Heart right ventricle (tissue), 16 donors: ENCODE data around the gene PID1. TPM values are rescaled to one million over a fixed set of nuclear protein-coding genes. Genes with fewer than 3 reads are reported as not detected.
A peak's percentile ranks its signal among the peaks of the same experiment; 100 is the strongest.

Source experiments
- ATAC-seq, 8 donors: fragments of 200-7000 bp; cut with Tn5 transposase; one replicate each; pipeline ENCODE4 v1.9.1; 2020; ENCODE audit warnings: mild to moderate bottlenecking in 8 of 8, moderate library complexity in 8 of 8, moderate number of reproducible peaks in 1 of 8
- DNase-seq, 2 donors: peaks; one replicate each; pipeline ENCODE4 v3.0.0-alpha.2; 2020
- H3K27ac ChIP-seq, 10 donors: fragments of 200-600 bp; sonication (generic) in 2 of 10; one replicate each; pipeline versions ENCODE4 v1.5.0 to v1.8.0; 2020 to 2022; ENCODE audit warnings: mild to moderate bottlenecking in 3 of 10
- H3K27me3 ChIP-seq, 7 donors: fragments of 200-600 bp; one replicate each; pipeline ENCODE4 v1.8.0; 2021 to 2022; ENCODE audit warnings: mild to moderate bottlenecking in 2 of 7
- H3K36me3 ChIP-seq, 9 donors: fragments of 200-600 bp; sonication (generic) in 1 of 9; one replicate each; pipeline versions ENCODE4 v1.5.0 to v1.8.0; 2020 to 2022; ENCODE audit warnings: mild to moderate bottlenecking in 2 of 9
- H3K4me1 ChIP-seq, 9 donors: fragments of 200-600 bp; sonication (generic) in 1 of 9; one replicate each; pipeline versions ENCODE4 v1.5.0 to v1.8.0; 2020 to 2022; ENCODE audit warnings: mild to moderate bottlenecking in 4 of 9
- H3K4me3 ChIP-seq, 10 donors: fragments of 200-600 bp; sonication (generic) in 2 of 10; one replicate each; pipeline versions ENCODE4 v1.5.0 to v1.8.0; 2020 to 2022; ENCODE audit warnings: mild to moderate bottlenecking in 7 of 10, moderate library complexity in 2 of 10
- H3K9me3 ChIP-seq, 11 donors: fragments of 200-600 bp in 10 of 11; sonication (generic) in 2 of 11; one replicate each; pipeline versions ENCODE4 v1.5.0 to v1.8.0; 2013 to 2022; ENCODE audit warnings: mild to moderate bottlenecking in 2 of 11, control low read depth in 1 of 11, moderate library complexity in 1 of 11
- WGBS, 2 donors: extraction: QIAGEN DNeasy Blood & Tissue Kit; methylation state at CpG; one replicate each; pipeline ENCODE4 v1.1.7; 2013; ENCODE audit warnings: inconsistent platforms in 1 of 2; 5-methylcytosine and 5-hydroxymethylcytosine counted together
- intact Hi-C, 10 donors: fragments of 100-400 bp; cut with DNase I; formaldehyde crosslinking; loops; one replicate each; pipeline versions ENCODE4 v1.11.1 to v1.14.2; 2022
- polyA plus RNA-seq, 2 donors: library from polyadenylated mRNA; stranded (reverse); fragments of 200-250 nt; gene quantifications; one replicate each; pipeline ENCODE4 v1.2.3, GENCODE V29; 2013
- total RNA-seq, 10 donors: library from RNA; stranded (reverse); fragmentation: NEBNext Ultra II Directional in 3 of 10; extraction: Animal tissue kit (Norgen Biotek cat#: 25700) in 3 of 10; gene quantifications; one replicate each; pipeline versions ENCODE4 v1.2.1 to v1.2.4, GENCODE V29; 2021 to 2023
- TF ChIP-seq, protein P1 (sequence below), 9 donors: fragments of 200-600 bp; sonication (generic) in 2 of 9; IDR thresholded peaks; one replicate each; pipeline versions ENCODE4 v1.5.0 to v1.8.0; 2021 to 2022; ENCODE audit warnings: antibody characterized with exemption in 9 of 9, mild to moderate bottlenecking in 5 of 9, moderate library complexity in 1 of 9
- donor health status: Arrhythmogenic right ventricular cardiomyopathy.
- donor health status: ischemic (EF 13 %, LVEDD 7.1; RV severe dilation, severe dysfunction).
- donor health status: healthy with polysubstance abuse.
- donor health status: DM: no; HTN: yes; CAD: no.
- donor health status: DM: no; HTN: no; CAD: no.
- donor health status: ischemic (EF 25% LVEDD 6.9; RV normal size, moderate dysfunction).
- donor health status: ischemic (EF 25% LVEDD 5.7; RV mildly dilated, moderate dysfunction).
- donor health status: healthy.
- donor health status: DM: yes; HTN: yes; CAD: no.
- donor health status: Ischemic cardiomyopathy.
- donor health status: ischemic (EF 35%, LVEDD 5.7; RV mildly dilated, moderate dysfunction).
- donor health status: nonischemic (EF 11% LVEDD 7.7; RV severe dilation, severe dysfunction).
- donor health status: DM: yes; HTN: yes; CAD: no.
- donor health status: PGD.
- donor health status: ischemic (EF 29% LVEDD 5.4; RV normal size, mild dysfunction).
- donor health status: nonischemic (EF 23%, LVEDD 6.1; RV moderate dilation, normal function).

PID1 gene
- total and polyA plus RNA-seq, 12 donors = 3.6 to 12.0 (median 6.1) TPM

DNA sequence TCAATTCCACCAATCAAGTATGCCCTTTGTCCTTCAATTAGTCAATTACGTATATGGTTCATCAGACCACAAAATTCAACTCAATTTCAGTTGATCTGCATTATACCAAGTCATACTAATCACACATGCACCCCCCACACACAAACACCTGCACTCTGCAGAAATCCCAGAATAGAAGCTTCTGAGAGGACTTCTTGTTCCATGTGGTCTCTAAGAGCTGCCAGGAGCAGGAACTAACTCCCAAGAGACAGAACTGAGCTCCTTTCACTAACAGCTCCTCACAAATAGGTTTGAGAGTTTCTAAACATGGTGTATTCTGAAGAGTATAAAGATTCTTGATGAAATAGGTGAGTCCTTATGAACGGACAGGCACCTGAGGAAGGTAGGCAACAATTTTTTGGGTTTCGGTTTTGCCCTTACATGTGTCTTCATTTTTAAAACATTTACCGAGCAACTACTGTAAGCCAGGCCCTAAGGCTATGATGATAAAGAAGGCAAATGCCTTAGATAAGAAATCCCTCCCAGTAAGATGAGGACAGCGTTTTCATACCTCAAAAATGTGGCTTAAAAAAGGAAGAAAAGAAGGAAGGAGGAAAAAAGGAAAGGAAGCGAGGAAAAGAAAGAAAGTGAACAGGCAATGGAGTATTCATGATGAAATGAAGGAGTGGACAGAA, 183.1 kb downstream of the PID1 start:
- intact Hi-C loops = no loop called here
- Histone ChIP-seq H3K4me1 (peaks cover 2 to 41% (median 30%) of the 10 kb centered on the region in 9 donors), H3K27ac (peak overlapping the region in 1 of 10 donors; percentile 53), H3K27me3 (no peaks in the 10 kb centered on the region), H3K36me3 (no peaks in the 10 kb centered on the region), H3K9me3 (no peaks in the 10 kb centered on the region), H3K4me3 (no peak overlapping the region)
- DNase-seq (no peak), ATAC-seq (peak in 2 of 8 donors; percentile 40 to 68)
- 56 to 64% methylated on average over 6 of the region's 6 CpGs for WGBS, 2 donors
- TF ChIP-seq, protein P1, sequence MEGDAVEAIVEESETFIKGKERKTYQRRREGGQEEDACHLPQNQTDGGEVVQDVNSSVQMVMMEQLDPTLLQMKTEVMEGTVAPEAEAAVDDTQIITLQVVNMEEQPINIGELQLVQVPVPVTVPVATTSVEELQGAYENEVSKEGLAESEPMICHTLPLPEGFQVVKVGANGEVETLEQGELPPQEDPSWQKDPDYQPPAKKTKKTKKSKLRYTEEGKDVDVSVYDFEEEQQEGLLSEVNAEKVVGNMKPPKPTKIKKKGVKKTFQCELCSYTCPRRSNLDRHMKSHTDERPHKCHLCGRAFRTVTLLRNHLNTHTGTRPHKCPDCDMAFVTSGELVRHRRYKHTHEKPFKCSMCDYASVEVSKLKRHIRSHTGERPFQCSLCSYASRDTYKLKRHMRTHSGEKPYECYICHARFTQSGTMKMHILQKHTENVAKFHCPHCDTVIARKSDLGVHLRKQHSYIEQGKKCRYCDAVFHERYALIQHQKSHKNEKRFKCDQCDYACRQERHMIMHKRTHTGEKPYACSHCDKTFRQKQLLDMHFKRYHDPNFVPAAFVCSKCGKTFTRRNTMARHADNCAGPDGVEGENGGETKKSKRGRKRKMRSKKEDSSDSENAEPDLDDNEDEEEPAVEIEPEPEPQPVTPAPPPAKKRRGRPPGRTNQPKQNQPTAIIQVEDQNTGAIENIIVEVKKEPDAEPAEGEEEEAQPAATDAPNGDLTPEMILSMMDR (IDR thresholded peaks at IDR 0.05) = no peak

DNA sequence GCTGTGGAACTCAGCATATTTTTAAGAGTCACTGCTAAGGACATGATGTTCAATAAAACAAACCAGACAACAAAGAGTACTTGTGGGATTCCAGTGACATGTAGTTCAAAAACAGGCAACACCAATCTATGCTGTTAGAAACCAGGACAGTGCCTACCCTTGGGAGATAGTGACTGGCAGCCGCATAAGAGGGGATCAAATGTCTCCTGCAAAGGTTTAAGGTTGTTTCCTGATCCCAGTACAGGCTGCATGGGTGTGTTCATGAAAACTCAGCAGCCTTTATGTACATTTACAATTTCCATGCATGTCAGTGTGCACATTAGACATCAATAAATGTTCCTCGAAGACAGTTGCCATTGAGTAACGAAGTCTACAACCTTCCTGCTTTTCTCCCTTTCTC, 183.8 kb downstream of the PID1 start:
- Histone ChIP-seq H3K9me3 (peaks cover 0 to 7% (median 4%) of the 10 kb centered on the region in 11 donors), H3K27me3 (no peaks in the 10 kb centered on the region), H3K4me1 (peaks cover 2 to 41% (median 30%) of the 10 kb centered on the region in 9 donors), H3K36me3 (no peaks in the 10 kb centered on the region), H3K4me3 (no peak overlapping the region), H3K27ac (peak overlapping the region in 1 of 10 donors; percentile 53)
- WGBS, 2 donors = 76 to 77% methylated on average over 3 of the region's 3 CpGs
- ATAC-seq (peak in 3 of 8 donors; percentile 44 to 81 (median 53)), DNase-seq (no peak)
- TF ChIP-seq, protein P1 (IDR thresholded peaks at IDR 0.05) = no peak
- intact Hi-C loops = no loop called here

DNA sequence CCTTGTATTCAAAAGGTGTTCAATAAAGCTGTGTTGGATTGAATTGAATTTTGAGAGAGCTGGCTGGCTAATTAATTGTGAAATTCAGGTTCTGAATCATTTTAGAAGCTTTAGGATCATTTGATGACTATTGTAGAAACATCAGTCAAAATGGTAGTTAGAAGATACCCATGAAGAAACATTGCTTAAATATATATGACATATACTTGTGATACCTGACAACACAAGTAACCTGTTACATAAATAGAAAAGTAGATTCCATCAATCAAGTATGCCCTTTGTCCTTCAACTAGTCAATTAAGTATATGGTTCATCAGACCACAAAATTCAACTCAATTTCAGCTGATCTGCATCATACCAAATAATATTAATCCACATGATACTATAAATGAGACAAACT, 185.6 kb downstream of the PID1 start:
- peaks cover 2 to 41% (median 30%) of the 10 kb centered on the region in 9 donors for H3K4me1 ChIP-seq
- no peak overlapping the region for H3K27ac ChIP-seq
- TF ChIP-seq, protein P1 (IDR thresholded peaks at IDR 0.05) = no peak
- no peaks in the 10 kb centered on the region for H3K27me3 ChIP-seq
- no peak for ATAC-seq
- intact Hi-C loops = no loop called here
- H3K9me3 ChIP-seq = peaks cover 0 to 11% (median 5%) of the 10 kb centered on the region in 11 donors
- H3K4me3 ChIP-seq = no peak overlapping the region
- DNase-seq = no peak
- no peaks in the 10 kb centered on the region for H3K36me3 ChIP-seq

DNA sequence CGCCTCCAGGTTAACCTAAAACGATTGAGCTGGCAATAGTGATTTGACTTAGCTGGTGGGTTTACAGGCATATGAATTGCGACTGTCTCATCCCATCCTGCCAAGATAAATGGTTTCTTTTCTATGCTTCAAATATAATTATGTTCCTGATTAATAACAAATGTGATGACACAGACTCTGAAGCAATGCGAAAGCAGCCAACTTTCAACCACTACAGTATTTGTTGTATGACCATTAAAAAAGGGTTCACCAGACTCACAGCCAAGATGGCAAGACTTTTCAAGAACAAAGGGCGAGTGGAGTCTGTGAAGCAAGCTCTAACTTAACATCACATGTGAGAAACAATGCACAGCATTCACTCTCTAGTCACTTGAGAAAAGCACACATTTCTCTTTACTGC, 186.6 kb downstream of the PID1 start:
- Histone ChIP-seq H3K36me3 (no peaks in the 10 kb centered on the region), H3K27me3 (no peaks in the 10 kb centered on the region), H3K27ac (peak overlapping the region in 5 of 10 donors; percentile 15 to 77 (median 48)), H3K4me3 (no peak overlapping the region), H3K9me3 (peaks cover 0 to 11% (median 5%) of the 10 kb centered on the region in 11 donors), H3K4me1 (peaks cover 2 to 38% (median 30%) of the 10 kb centered on the region in 9 donors)
- 45 to 53% methylated on average over 5 of the region's 5 CpGs for WGBS, 2 donors
- intact Hi-C loops = no loop called here
- TF ChIP-seq, protein P1 (IDR thresholded peaks at IDR 0.05) = no peak
- ATAC-seq (no peak), DNase-seq (no peak)
